IMR-90 (cell line): Measurements from ENCODE around the gene MAPK1. TPM values are rescaled to one million over a fixed set of nuclear protein-coding genes. Genes with fewer than 3 reads are reported as not detected.

Source experiments
- ATAC-seq: fragments of 200-7000 bp; cut with Tn5 transposase; 2 replicates; pipeline ENCODE4 v1.9.1; 2020; ENCODE audit warnings: low read depth, mild to moderate bottlenecking, moderate library complexity
- BruUV-seq: library from RNA; stranded (reverse); fragments of 400-500 nt; replicated peaks from 2 replicates; lab custom pipeline; 2021; lab: Mats Ljungman, UMichigan
- CTCF ChIA-PET: fragments of 300-600 bp; formaldehyde crosslinking; extraction: SDS; loops from one replicate; lab custom pipeline; 2021; ENCODE audit warnings: antibody characterized with exemption; lab: Yijun Ruan, JAX
- POLR2A ChIA-PET: fragments of 300-600 bp; sonication (Branson Sonifier 250); formaldehyde crosslinking; loops from one replicate; lab custom pipeline; 2022; ENCODE audit warnings: antibody characterized with exemption; ENCODE audit not compliant: unreplicated experiment; lab: Charles Lee
- DNase-seq: peaks from one replicate; pipeline ENCODE4 v3.0.0; 2013
- H2AFZ ChIP-seq: replicated peaks from 2 replicates; pipeline ENCODE3; 2013; ENCODE audit warnings: low read length, mild to moderate bottlenecking; ENCODE audit not compliant: poor library complexity
- H2AK5ac ChIP-seq: 2 replicates; pipeline ENCODE4 v1.6.1; 2013; ENCODE audit warnings: low read depth, low read length, inconsistent platforms
- H2AK9ac ChIP-seq: replicated peaks from 2 replicates; pipeline ENCODE3; 2013; ENCODE audit warnings: mild to moderate bottlenecking, low read depth, low read length, moderate library complexity; ENCODE audit not compliant: poor library complexity
- H2BK120ac ChIP-seq: 2 replicates; pipeline ENCODE4 v1.6.1; 2013; ENCODE audit warnings: low read depth, low read length, inconsistent platforms
- H2BK15ac ChIP-seq: 3 replicates; pipeline ENCODE4 v1.6.1; 2013; ENCODE audit warnings: low read depth, low read length, inconsistent platforms
- H2BK20ac ChIP-seq: 2 replicates; pipeline ENCODE4 v1.6.1; 2013; ENCODE audit warnings: low read depth, mild to moderate bottlenecking, inconsistent platforms, low read length, moderate library complexity
- H2BK5ac ChIP-seq: 2 replicates; pipeline ENCODE4 v1.6.1; 2013; ENCODE audit warnings: mild to moderate bottlenecking, low read depth, low read length, inconsistent platforms; ENCODE audit not compliant: poor library complexity, severe bottlenecking
- H3K14ac ChIP-seq: replicated peaks from 2 replicates; pipeline ENCODE4 v1.6.1; 2013; ENCODE audit warnings: low read depth, low read length, inconsistent platforms
- H3K18ac ChIP-seq: 2 replicates; pipeline ENCODE4 v1.6.1; 2013; ENCODE audit warnings: low read depth, low read length, control low read depth
- H3K23ac ChIP-seq: 2 replicates; pipeline ENCODE4 v1.6.1; 2013; ENCODE audit warnings: low read depth, low read length, inconsistent platforms
- H3K27ac ChIP-seq: 2 replicates; pipeline ENCODE4 v1.5.1; 2013; ENCODE audit warnings: mild to moderate bottlenecking, control low read depth, low read length; ENCODE audit not compliant: insufficient read depth
- H3K27me3 ChIP-seq: 2 replicates; pipeline ENCODE4 v1.6.1; 2013; ENCODE audit warnings: low read length; ENCODE audit not compliant: control insufficient read depth, insufficient read depth
- H3K36me3 ChIP-seq: 2 replicates; pipeline ENCODE4 v1.6.1; 2013; ENCODE audit warnings: low read length, mixed read lengths; ENCODE audit not compliant: control insufficient read depth, insufficient read depth
- H3K4ac ChIP-seq: 2 replicates; pipeline ENCODE4 v1.6.1; 2013; ENCODE audit warnings: low read depth, low read length, inconsistent platforms
- H3K4me1 ChIP-seq: 2 replicates; pipeline ENCODE4 v1.6.1; 2013; ENCODE audit warnings: low read length, mixed read lengths; ENCODE audit not compliant: control insufficient read depth, insufficient read depth
- H3K4me2 ChIP-seq: 2 replicates; pipeline ENCODE4 v1.6.1; 2013; ENCODE audit warnings: low read depth, mild to moderate bottlenecking, control low read depth, low read length, moderate library complexity
- H3K4me3 ChIP-seq: 2 replicates; pipeline ENCODE4 v1.5.1; 2013; ENCODE audit warnings: low read depth, mild to moderate bottlenecking, control low read depth, low read length, moderate library complexity; ENCODE audit not compliant: insufficient read depth
- H3K56ac ChIP-seq: 2 replicates; pipeline ENCODE4 v1.6.1; 2013; ENCODE audit warnings: low read length, inconsistent platforms; ENCODE audit not compliant: insufficient read depth; ENCODE audit errors: extremely low read depth
- H3K79me1 ChIP-seq, 2 experiments: 2 replicates each; pipeline ENCODE4 v1.6.1; 2013; ENCODE audit warnings: low read length in 2 of 2, inconsistent platforms in 1 of 2, low read depth in 1 of 2
- H3K9ac ChIP-seq: 2 replicates; pipeline ENCODE4 v1.6.1; 2013; ENCODE audit warnings: low read depth, low read length, control low read depth
- H3K9me1 ChIP-seq: 2 replicates; pipeline ENCODE4 v1.6.1; 2013; ENCODE audit warnings: low read length, inconsistent platforms; ENCODE audit not compliant: insufficient read depth
- H3K9me3 ChIP-seq: 2 replicates; pipeline ENCODE4 v1.6.1; 2013; ENCODE audit warnings: low read length; ENCODE audit not compliant: control insufficient read depth, insufficient read depth
- H4K20me1 ChIP-seq: 2 replicates; pipeline ENCODE4 v1.6.1; 2013; ENCODE audit warnings: low read length, inconsistent platforms; ENCODE audit not compliant: insufficient read depth
- H4K5ac ChIP-seq: 2 replicates; pipeline ENCODE4 v1.6.1; 2013; ENCODE audit warnings: mild to moderate bottlenecking, low read depth, low read length, control low read depth
- H4K8ac ChIP-seq, 2 experiments: 2 replicates each; pipeline ENCODE4 v1.6.1; 2013; ENCODE audit warnings: low read depth in 2 of 2, low read length in 2 of 2, control low read depth in 1 of 2, inconsistent platforms in 1 of 2
- H4K91ac ChIP-seq: 2 replicates; pipeline ENCODE4 v1.6.1; 2013; ENCODE audit warnings: low read depth, low read length, inconsistent platforms; ENCODE audit not compliant: insufficient read depth
- BHLHE40 ChIP-seq: fragments of 150-350 bp; IDR thresholded peaks from 2 replicates; pipeline ENCODE4 v1.6.1; 2016; ENCODE audit warnings: mild to moderate bottlenecking, low read depth, low read length
- CHD1 ChIP-seq: IDR thresholded peaks from 2 replicates; pipeline ENCODE4 v1.6.1; 2012; ENCODE audit warnings: low read depth, low read length, improper control_type of control experiment
- CTCF ChIP-seq: conservative IDR thresholded peaks from 2 replicates; pipeline ENCODE4 v1.5.1; 2012; ENCODE audit warnings: mild to moderate bottlenecking, low read depth, low read length, improper control_type of control experiment
- ELK1 ChIP-seq: fragments of 150-350 bp; IDR thresholded peaks from 2 replicates; pipeline ENCODE4 v1.6.1; 2016; ENCODE audit warnings: low read depth, mild to moderate bottlenecking, low read length, moderate library complexity, borderline replicate concordance
- FOS ChIP-seq: fragments of 150-350 bp; IDR thresholded peaks from 2 replicates; pipeline ENCODE4 v1.6.1; 2016; ENCODE audit warnings: low read depth, low read length
- MAFK ChIP-seq: IDR thresholded peaks from 2 replicates; pipeline ENCODE4 v1.6.1; 2012; ENCODE audit warnings: low read depth, low read length, improper control_type of control experiment
- MAZ ChIP-seq: IDR thresholded peaks from 2 replicates; pipeline ENCODE4 v1.6.1; 2012; ENCODE audit warnings: low read depth, mild to moderate bottlenecking, low read length, improper control_type of control experiment, moderate library complexity, borderline replicate concordance
- NFE2L2 ChIP-seq: fragments of 150-350 bp; IDR thresholded peaks from 2 replicates; pipeline ENCODE4 v1.6.1; 2016; ENCODE audit warnings: low read depth, mild to moderate bottlenecking, low read length
- POLR2A ChIP-seq: IDR thresholded peaks from 2 replicates; pipeline ENCODE4 v1.6.1; 2012; ENCODE audit warnings: mild to moderate bottlenecking, low read depth, low read length
- RAD21 ChIP-seq: IDR thresholded peaks from 2 replicates; pipeline ENCODE4 v1.6.1; 2012; ENCODE audit warnings: low read length, improper control_type of control experiment
- RCOR1 ChIP-seq: IDR thresholded peaks from 2 replicates; pipeline ENCODE4 v1.6.1; 2012; ENCODE audit warnings: mild to moderate bottlenecking, low read length, improper control_type of control experiment; ENCODE audit not compliant: insufficient replicate concordance
- RFX5 ChIP-seq: IDR thresholded peaks from 2 replicates; pipeline ENCODE4 v1.8.0; 2012; ENCODE audit warnings: low read depth, mild to moderate bottlenecking, low read length, moderate library complexity
- SMC3 ChIP-seq: fragments of 150-350 bp; IDR thresholded peaks from 2 replicates; pipeline ENCODE4 v1.6.1; 2016; ENCODE audit warnings: low read depth, mild to moderate bottlenecking, antibody characterized with exemption, low read length, moderate library complexity
- WGBS, 2 experiments: methylation state at CpG; one replicate each; pipeline versions ENCODE4 v1.1.5 to v1.1.7; 2013; ENCODE audit warnings: missing lambda C conversion rate in 2 of 2; ENCODE audit not compliant: insufficient read length in 1 of 2; ENCODE audit errors: extremely low coverage in 2 of 2; 5-methylcytosine and 5-hydroxymethylcytosine counted together
- dilution Hi-C: fragments of 300-500 bp; cut with HindIII; formaldehyde crosslinking; loops from one replicate; pipeline ENCODE4 v1.14.3; 2018; ENCODE audit warnings: low sequenced_read_pairs; ENCODE audit not compliant: unreplicated experiment
- in situ Hi-C: fragments of 300-500 bp; cut with MboI; formaldehyde crosslinking; loops from 3 replicates; pipeline ENCODE4 v1.14.3; 2019; ENCODE audit warnings: low sequenced_read_pairs, inconsistent platforms, mixed read lengths
- intact Hi-C: fragments of 100-400 bp; cut with micrococcal nuclease; formaldehyde crosslinking; loops from 2 replicates; pipeline ENCODE4 v1.10.0; 2022
- polyA plus RNA-seq, 3 experiments: library from polyadenylated mRNA; depleted of rRNA; stranded (reverse); fragments of >200 nt; gene quantifications; 2 replicates each; pipeline ENCODE4 v1.2.3, GENCODE V29; 2012; ENCODE audit warnings: low replicate concordance in 1 of 3
- total RNA-seq: library from RNA; depleted of rRNA; stranded (reverse); fragments of >200 nt; gene quantifications from 2 replicates; pipeline ENCODE4 v1.2.3, GENCODE V29; 2012
- TF ChIP-seq, protein P1 (sequence below): fragments of 150-350 bp; IDR thresholded peaks from 2 replicates; pipeline ENCODE4 v1.6.1; 2017; ENCODE audit warnings: mild to moderate bottlenecking, antibody characterized with exemption, low read length, low read depth

Gene MAPK1
- total and polyA plus RNA-seq, 2 of the 4 experiments (the other 2 are of a cell fraction): 41.0 to 51.3 TPM

DNA sequence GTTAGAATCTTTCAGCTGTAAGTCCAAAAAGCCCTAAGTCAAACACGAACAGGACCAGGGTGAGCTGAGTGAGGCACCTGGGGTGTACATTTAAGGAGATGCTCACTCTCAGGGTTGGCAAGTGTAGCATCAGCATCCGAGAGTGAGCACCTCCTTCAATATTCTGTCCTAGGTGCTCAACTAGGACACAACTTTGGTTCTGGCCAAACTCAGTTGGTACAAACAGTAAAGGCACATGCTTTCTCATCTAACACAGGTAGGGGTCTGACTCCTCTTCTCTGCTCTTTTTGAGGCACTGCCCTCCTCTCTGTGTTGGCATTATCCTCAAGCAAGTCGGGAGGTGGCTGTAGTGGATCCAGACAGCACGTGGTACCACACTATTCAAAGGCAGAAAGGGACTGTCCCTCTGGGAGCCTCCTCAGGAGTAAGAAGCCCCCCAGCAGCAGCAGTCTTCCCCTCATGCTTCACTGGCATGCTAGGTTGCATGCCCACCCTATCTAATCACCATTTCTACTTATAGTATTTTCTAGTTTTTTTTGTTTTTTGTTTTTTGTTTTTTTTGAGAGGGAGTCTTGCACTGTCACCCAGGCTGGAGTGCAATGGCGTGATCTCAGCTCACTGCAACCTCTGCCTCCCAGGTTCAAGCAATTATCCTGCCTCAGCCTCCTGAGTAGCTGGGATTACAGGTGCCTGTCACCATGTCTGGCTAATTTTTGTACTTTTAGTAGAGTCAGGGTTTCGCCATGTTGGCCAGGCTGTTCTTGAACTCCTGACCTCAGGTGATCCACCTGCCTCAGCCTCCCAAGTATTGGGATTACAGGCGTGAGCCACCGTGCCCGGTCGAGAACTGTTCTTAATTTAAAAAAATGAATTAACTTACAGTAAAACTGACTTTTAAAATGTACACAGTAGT lies 14.7 kb upstream of the MAPK1 start:
- Histone ChIP-seq H3K18ac (no peak overlapping the region), H3K9ac (no peak overlapping the region), H2BK5ac (no peak overlapping the region), H3K14ac (0 out of 2 replicates have a peak overlapping the region, but pooled peaks have one; percentile 57), H2AK9ac (no peak overlapping the region), H3K36me3 (no peaks in the 10 kb centered on the region), H3K79me1 (no peaks in the 10 kb centered on the region), H3K4me1 (no peaks in the 10 kb centered on the region), H2AFZ (no peak overlapping the region), H2BK15ac (no peak overlapping the region), H3K4me3 (no peak overlapping the region), H3K4me2 (no peak overlapping the region), H3K23ac (no peak overlapping the region; the same call in 1 of the 2 replicates), H4K91ac (no peak overlapping the region), H4K5ac (no peak overlapping the region), H3K4ac (no peak overlapping the region), H2BK20ac (no peak overlapping the region), H3K56ac (no peak overlapping the region), H3K9me1 (no peaks in the 10 kb centered on the region), H3K27me3 (peaks cover 2% of the 10 kb centered on the region; the same call in 1 of the 2 replicates), H3K9me3 (no peaks in the 10 kb centered on the region), H4K8ac (no peak overlapping the region), H4K20me1 (no peaks in the 10 kb centered on the region), H2AK5ac (no peak overlapping the region), H2BK120ac (no peak overlapping the region), H3K27ac (no peak overlapping the region)
- intact Hi-C loops (no loop called here), dilution Hi-C loops (no loop called here), in situ Hi-C loops (no loop called here)
- ChIA-PET POLR2A (no interaction called here), CTCF (no interaction called here)
- no TSS peak for BruUV-seq
- WGBS, 2 experiments: 82% methylated on average over 1 of the region's 10 CpGs; no CpG with 5 or more reads in 1 of the 2 experiments
- ATAC-seq (no peak), DNase-seq (no peak)
- TF ChIP-seq RAD21 (no peak), RCOR1 (no peak), ELK1 (no peak), CTCF (no peak), MAFK (no peak), RFX5 (no peak), BHLHE40 (no peak), NFE2L2 (no peak), FOS (no peak), POLR2A (no peak), MAZ (no peak), CHD1 (no peak), SMC3 (no peak)
- TF ChIP-seq, protein P1, sequence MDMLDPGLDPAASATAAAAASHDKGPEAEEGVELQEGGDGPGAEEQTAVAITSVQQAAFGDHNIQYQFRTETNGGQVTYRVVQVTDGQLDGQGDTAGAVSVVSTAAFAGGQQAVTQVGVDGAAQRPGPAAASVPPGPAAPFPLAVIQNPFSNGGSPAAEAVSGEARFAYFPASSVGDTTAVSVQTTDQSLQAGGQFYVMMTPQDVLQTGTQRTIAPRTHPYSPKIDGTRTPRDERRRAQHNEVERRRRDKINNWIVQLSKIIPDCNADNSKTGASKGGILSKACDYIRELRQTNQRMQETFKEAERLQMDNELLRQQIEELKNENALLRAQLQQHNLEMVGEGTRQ: no peak
